SK-N-SH treated with all-trans-retinoic acid at 6 μM for 48 hours (cell line): ENCODE results near the gene CKM.

ENCODE experiments used
- ATAC-seq: fragments of 200-7000 bp; cut with Tn5 transposase; 3 replicates; pipeline ENCODE4 v1.9.1; 2020; ENCODE audit warnings: mild to moderate bottlenecking, moderate library complexity
- ARNTL ChIP-seq: fragments of 450-650 bp; formaldehyde crosslinking; IDR thresholded peaks from 2 replicates; pipeline ENCODE4 v1.5.0; 2020; ENCODE audit warnings: low read depth, mild to moderate bottlenecking, moderate library complexity, borderline replicate concordance
- BACH2 ChIP-seq: fragments of 250-450 bp; sonication (Bioruptor Pico); IDR thresholded peaks from 2 replicates; pipeline ENCODE4 v1.9.0; 2021; ENCODE audit warnings: mild to moderate bottlenecking, borderline replicate concordance
- CREB5 ChIP-seq: fragments of 250-450 bp; sonication (Bioruptor Pico); IDR thresholded peaks from 2 replicates; pipeline ENCODE4 v1.5.1; 2020; ENCODE audit warnings: low read depth, mild to moderate bottlenecking, moderate library complexity
- CSDC2 ChIP-seq: fragments of 250-450 bp; sonication (Bioruptor Pico); IDR thresholded peaks from 2 replicates; pipeline ENCODE4 v1.5.0; 2020; ENCODE audit warnings: mild to moderate bottlenecking, moderate library complexity
- CSRNP3 ChIP-seq: fragments of 250-450 bp; sonication (Bioruptor Pico); IDR thresholded peaks from 2 replicates; pipeline ENCODE4 v1.5.1; 2021; ENCODE audit warnings: mild to moderate bottlenecking, moderate library complexity
- ESRRG ChIP-seq: fragments of 250-450 bp; sonication (Bioruptor Pico); IDR thresholded peaks from 2 replicates; pipeline ENCODE4 v1.6.1; 2021; ENCODE audit warnings: mild to moderate bottlenecking
- GLIS3 ChIP-seq: fragments of 250-450 bp; sonication (Bioruptor Pico); IDR thresholded peaks from 2 replicates; pipeline ENCODE4 v1.5.0; 2020; ENCODE audit warnings: mild to moderate bottlenecking, moderate library complexity
- ISL1 ChIP-seq: fragments of 250-450 bp; sonication (Bioruptor Pico); IDR thresholded peaks from 2 replicates; pipeline ENCODE4 v2.1.2; 2022; ENCODE audit warnings: mild to moderate bottlenecking, moderate library complexity
- PATZ1 ChIP-seq: fragments of 250-450 bp; sonication (Bioruptor Pico); IDR thresholded peaks from 2 replicates; pipeline ENCODE4 v1.8.0; 2020; ENCODE audit warnings: mild to moderate bottlenecking, moderate library complexity, borderline replicate concordance
- POU6F1 ChIP-seq: fragments of 250-450 bp; sonication (Bioruptor Pico); IDR thresholded peaks from 2 replicates; pipeline ENCODE4 v1.8.0; 2021; ENCODE audit warnings: low read depth, mild to moderate bottlenecking, moderate library complexity, borderline replicate concordance
- PPARA ChIP-seq: fragments of 250-450 bp; sonication (Bioruptor Pico); IDR thresholded peaks from 2 replicates; pipeline ENCODE4 v1.5.0; 2020; ENCODE audit warnings: mild to moderate bottlenecking, borderline replicate concordance
- RARB ChIP-seq: fragments of 250-450 bp; sonication (Bioruptor Pico); IDR thresholded peaks from 2 replicates; pipeline ENCODE4 v1.8.0; 2021; ENCODE audit warnings: mild to moderate bottlenecking, moderate library complexity
- SNAI2 ChIP-seq: fragments of 250-450 bp; sonication (Bioruptor Pico); IDR thresholded peaks from 2 replicates; pipeline ENCODE4 v1.5.0; 2020; ENCODE audit warnings: mild to moderate bottlenecking, moderate library complexity
- TCF4 ChIP-seq: fragments of 250-450 bp; sonication (Bioruptor Pico); IDR thresholded peaks from 2 replicates; pipeline ENCODE4 v1.8.0; 2021; ENCODE audit warnings: mild to moderate bottlenecking, moderate library complexity, borderline replicate concordance
- TOX ChIP-seq: fragments of 250-450 bp; sonication (Bioruptor Pico); IDR thresholded peaks from 2 replicates; pipeline ENCODE4 v1.8.0; 2021; ENCODE audit warnings: mild to moderate bottlenecking, moderate library complexity, borderline replicate concordance
- ZC3H10 ChIP-seq: fragments of 250-450 bp; sonication (Bioruptor Pico); IDR thresholded peaks from 2 replicates; pipeline ENCODE4 v1.5.1; 2021; ENCODE audit warnings: mild to moderate bottlenecking, moderate library complexity
- ZFP3 ChIP-seq: fragments of 250-450 bp; sonication (Bioruptor Pico); IDR thresholded peaks from 2 replicates; pipeline ENCODE4 v1.5.0; 2020; ENCODE audit warnings: mild to moderate bottlenecking, moderate library complexity
- ZFP30 ChIP-seq: fragments of 450-650 bp; formaldehyde crosslinking; IDR thresholded peaks from 2 replicates; pipeline ENCODE4 v1.5.0; 2022; ENCODE audit warnings: mild to moderate bottlenecking, moderate library complexity
- ZNF70 ChIP-seq: fragments of 450-650 bp; formaldehyde crosslinking; IDR thresholded peaks from 2 replicates; pipeline ENCODE4 v1.5.0; 2020; ENCODE audit warnings: mild to moderate bottlenecking, moderate library complexity
- ZNF8 ChIP-seq: fragments of 450-650 bp; formaldehyde crosslinking; IDR thresholded peaks from 2 replicates; pipeline ENCODE4 v1.5.0; 2020; ENCODE audit warnings: mild to moderate bottlenecking, moderate library complexity

The CKM gene

GRCh38 chr19:45265375-45265774 lies 57.3 kb downstream of the CKM start:
- no peak for ATAC-seq
- TF ChIP-seq POU6F1 = no peak
- no peak for TF ChIP-seq SNAI2 (CRISPR knock-in tag)
- no peak for TF ChIP-seq ISL1
- no peak for TF ChIP-seq GLIS3 (CRISPR knock-in tag)
- TF ChIP-seq ZNF70 (CRISPR knock-in tag) = no peak
- TF ChIP-seq ZFP30 (CRISPR knock-in tag) = no peak
- no peak for TF ChIP-seq ZNF8 (CRISPR knock-in tag)
- no peak for TF ChIP-seq ARNTL (CRISPR knock-in tag)
- TF ChIP-seq PATZ1 = no peak
- no peak for TF ChIP-seq RARB (CRISPR knock-in tag)
- TF ChIP-seq CSDC2 = no peak
- TF ChIP-seq ZFP3 (CRISPR knock-in tag) = no peak
- no peak for TF ChIP-seq PPARA (CRISPR knock-in tag)
- TF ChIP-seq BACH2 (CRISPR knock-in tag) = no peak
- TF ChIP-seq TOX (CRISPR knock-in tag) = no peak
- no peak for TF ChIP-seq ZC3H10 (CRISPR knock-in tag)
- TF ChIP-seq TCF4 = no peak
- no peak for TF ChIP-seq CREB5 (CRISPR knock-in tag)
- TF ChIP-seq ESRRG (CRISPR knock-in tag) = no peak
- no peak for TF ChIP-seq CSRNP3 (CRISPR knock-in tag)

- no peak for TF ChIP-seq BACH2 (CRISPR knock-in tag)
- TF ChIP-seq SNAI2 (CRISPR knock-in tag) = no peak
- TF ChIP-seq ZFP30 (CRISPR knock-in tag) = no peak
- TF ChIP-seq GLIS3 (CRISPR knock-in tag) = no peak
- TF ChIP-seq CREB5 (CRISPR knock-in tag) = no peak
- TF ChIP-seq ZNF8 (CRISPR knock-in tag) = no peak
- TF ChIP-seq CSRNP3 (CRISPR knock-in tag) = no peak
- TF ChIP-seq PPARA (CRISPR knock-in tag) = no peak
- no peak for TF ChIP-seq PATZ1
- TF ChIP-seq RARB (CRISPR knock-in tag) = no peak
- TF ChIP-seq ISL1 = no peak
- TF ChIP-seq TOX (CRISPR knock-in tag) = no peak
- ATAC-seq = no peak
These were observed 57.8 kb downstream of the CKM start for GRCh38 chr19:45264781-45265317.
